Fibroblast of skin of right biceps (primary cell): ENCODE results near the gene FAM186B.

Experiments used
- DNase-seq: peaks from one replicate; pipeline ENCODE4 v3.0.0-alpha.2; 2013

The FAM186B gene

GRCh38 chr12:49550693-49551252 is 54.7 kb downstream of the FAM186B start:
- DNase-seq = no peak

GRCh38 chr12:49549735-49550692 is 55.4 kb downstream of the FAM186B start:
- DNase-seq = no peak

- peak; percentile 36 for DNase-seq
These were observed 56.4 kb downstream of the FAM186B start for GRCh38 chr12:49548822-49549648.

- no peak for DNase-seq
These were observed 57.0 kb downstream of the FAM186B start for GRCh38 chr12:49548481-49548821.

GRCh38 chr12:49547090-49547690 is 58.2 kb downstream of the FAM186B start:
- DNase-seq = no peak

- DNase-seq = no peak
These were observed 59.0 kb downstream of the FAM186B start for GRCh38 chr12:49546481-49546880.

- no peak for DNase-seq
These were observed 59.6 kb downstream of the FAM186B start for GRCh38 chr12:49545815-49546214.

- DNase-seq = no peak
These were observed 61.3 kb downstream of the FAM186B start for GRCh38 chr12:49543914-49544815.

- no peak for DNase-seq
These were observed 62.1 kb downstream of the FAM186B start for GRCh38 chr12:49543221-49543913.

GRCh38 chr12:49542592-49543160 is 62.8 kb downstream of the FAM186B start:
- no peak for DNase-seq

GRCh38 chr12:49541911-49542505 is 63.4 kb downstream of the FAM186B start:
- DNase-seq = no peak

- DNase-seq = no peak
These were observed 64.1 kb downstream of the FAM186B start for GRCh38 chr12:49541140-49541861.

GRCh38 chr12:49540229-49541139 is 65.0 kb downstream of the FAM186B start:
- no peak for DNase-seq

- no peak for DNase-seq
These were observed 65.8 kb downstream of the FAM186B start for GRCh38 chr12:49539406-49540228.

- DNase-seq = peak; percentile 67
These were observed 66.7 kb downstream of the FAM186B start, which contains the start of gene KCNH3 for GRCh38 chr12:49538510-49539403. KCNH3 (plus strand) TSS chr12:49539030; CDS start chr12:49539417, 387 bp downstream.

- DNase-seq = no peak
These were observed 67.5 kb downstream of the FAM186B start for GRCh38 chr12:49537752-49538509.
